GM12878 (cell line): Measurements from ENCODE around the gene ITGA6.

Experiments used
- ATF3 ChIP-seq: IDR thresholded peaks from 2 replicates; pipeline ENCODE4 v1.6.1; 2011; ENCODE audit warnings: low read depth, mild to moderate bottlenecking, low read length, moderate library complexity, borderline replicate concordance; ENCODE audit errors: extremely low read depth
- CHD1 ChIP-seq: IDR thresholded peaks from 2 replicates; pipeline ENCODE4 v1.6.1; 2012; ENCODE audit warnings: low read depth, low read length, improper control_type of control experiment
- CREB1 ChIP-seq: IDR thresholded peaks from 2 replicates; pipeline ENCODE4 v1.6.1; 2012; ENCODE audit warnings: low read depth, mild to moderate bottlenecking, inconsistent platforms
- CTCF ChIP-seq, 3 experiments: IDR thresholded peaks in 2 of 3; conservative IDR thresholded peaks in 1 of 3; 2 replicates each; pipeline ENCODE4 v1.5.1; 2011; ENCODE audit warnings: low read depth in 3 of 3, low read length in 3 of 3, mild to moderate bottlenecking in 3 of 3, control low read depth in 2 of 3, moderate library complexity in 2 of 3, inconsistent platforms in 1 of 3, mixed read lengths in 1 of 3; ENCODE audit not compliant: control insufficient read depth in 2 of 3, insufficient read depth in 1 of 3; ENCODE audit errors: extremely low read depth in 1 of 3
- DPF2 ChIP-seq: fragments of 450-650 bp; IDR thresholded peaks from 2 replicates; pipeline ENCODE4 v1.6.1; 2017; ENCODE audit warnings: mild to moderate bottlenecking
- EZH2 ChIP-seq: IDR thresholded peaks from 2 replicates; pipeline ENCODE4 v1.6.1; 2012; ENCODE audit warnings: low read depth, mild to moderate bottlenecking, control low read depth, inconsistent platforms, low read length, borderline replicate concordance; ENCODE audit not compliant: control insufficient read depth
- JUNB ChIP-seq: IDR thresholded peaks from 2 replicates; pipeline ENCODE4 v1.6.1; 2016; ENCODE audit warnings: antibody characterized with exemption, mild to moderate bottlenecking
- MXI1 ChIP-seq: fragments of 150-350 bp; IDR thresholded peaks from 2 replicates; pipeline ENCODE4 v1.6.1; 2011; ENCODE audit warnings: low read depth, mild to moderate bottlenecking, inconsistent platforms, low read length, improper control_type of control experiment
- RAD21 ChIP-seq: IDR thresholded peaks from 2 replicates; pipeline ENCODE4 v1.6.1; 2011; ENCODE audit warnings: mild to moderate bottlenecking, low read depth, low read length, moderate library complexity; ENCODE audit not compliant: insufficient read depth
- RELA ChIP-seq: fragments of 450-650 bp; IDR thresholded peaks from 2 replicates; pipeline ENCODE4 v1.8.0; 2014; ENCODE audit warnings: borderline replicate concordance; ENCODE audit not compliant: partially characterized antibody
- TARDBP ChIP-seq: IDR thresholded peaks from 2 replicates; pipeline ENCODE4 v1.6.1; 2016; ENCODE audit warnings: borderline replicate concordance
- TF ChIP-seq, protein P1 (sequence below): IDR thresholded peaks from 2 replicates; pipeline ENCODE4 v1.6.1; 2012; ENCODE audit warnings: low read depth, low read length, improper control_type of control experiment

DNA sequence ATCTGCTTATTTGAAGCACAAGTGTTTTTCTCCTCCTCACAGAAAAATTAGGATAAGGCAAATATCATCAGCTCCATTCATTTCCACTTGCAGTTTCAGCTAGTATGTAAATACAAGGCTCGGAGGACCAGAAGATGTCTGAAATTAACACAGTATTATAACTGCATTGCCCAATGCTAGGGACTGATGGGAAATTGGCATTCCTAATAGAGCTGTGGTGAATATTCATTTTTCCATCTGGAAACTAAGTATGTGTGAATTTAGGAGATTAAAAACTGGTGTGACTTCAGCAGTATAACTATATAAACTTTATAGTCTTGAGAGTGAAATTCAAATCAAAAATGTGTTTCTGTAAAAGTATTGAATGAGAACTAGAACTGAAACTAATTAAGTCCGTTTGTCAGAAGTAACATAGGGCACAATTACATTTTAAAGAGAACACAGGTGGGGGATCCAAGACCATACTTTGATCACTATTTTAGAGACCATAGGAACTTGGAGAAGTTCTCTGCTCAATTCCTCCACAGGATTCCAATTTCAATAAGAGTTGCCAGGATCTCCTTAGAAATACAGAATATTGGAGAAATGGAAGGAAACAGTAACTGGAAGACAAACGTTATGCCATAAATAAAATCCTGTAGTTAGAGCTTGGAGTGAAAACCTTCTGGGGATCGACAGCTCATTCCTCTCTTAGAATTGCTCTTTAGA lies 12.1 kb upstream of the ITGA6 start:
- TF ChIP-seq TARDBP (no peak), JUNB (no peak), CTCF (IDR thresholded peaks at IDR 0.05 in 2 of 3, conservative IDR thresholded peaks at IDR 0.05 in 1 of 3; ENCODE audit: control insufficient read depth in 2 of 3, extremely low read depth in 1 of 3, insufficient read depth in 1 of 3, low read depth in 3 of 3, low read length in 3 of 3) (no peak), CHD1 (no peak), EZH2 (no peak), MXI1 (no peak), CREB1 (no peak), RAD21 (no peak), ATF3 (no peak), RELA (no peak), DPF2 (no peak)
- TF ChIP-seq, protein P1, sequence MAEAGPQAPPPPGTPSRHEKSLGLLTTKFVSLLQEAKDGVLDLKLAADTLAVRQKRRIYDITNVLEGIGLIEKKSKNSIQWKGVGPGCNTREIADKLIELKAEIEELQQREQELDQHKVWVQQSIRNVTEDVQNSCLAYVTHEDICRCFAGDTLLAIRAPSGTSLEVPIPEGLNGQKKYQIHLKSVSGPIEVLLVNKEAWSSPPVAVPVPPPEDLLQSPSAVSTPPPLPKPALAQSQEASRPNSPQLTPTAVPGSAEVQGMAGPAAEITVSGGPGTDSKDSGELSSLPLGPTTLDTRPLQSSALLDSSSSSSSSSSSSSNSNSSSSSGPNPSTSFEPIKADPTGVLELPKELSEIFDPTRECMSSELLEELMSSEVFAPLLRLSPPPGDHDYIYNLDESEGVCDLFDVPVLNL: no peak
